SK-N-SH (cell line): ENCODE data around the gene PKNOX1.

Source experiments
- EP300 ChIP-seq, 2 experiments: IDR thresholded peaks; 2 replicates each; pipeline versions ENCODE4 v1.4.0 to v1.6.1; 2012; ENCODE audit warnings: borderline replicate concordance in 1 of 2, low read depth in 1 of 2, low read length in 1 of 2
- GABPA ChIP-seq: IDR thresholded peaks from 2 replicates; pipeline ENCODE4 v1.4.0; 2012; ENCODE audit warnings: low read depth, mild to moderate bottlenecking
- GATA2 ChIP-seq: sonication (generic); formaldehyde crosslinking; IDR thresholded peaks from 2 replicates; pipeline ENCODE4 v1.5.0; 2020; ENCODE audit warnings: mild to moderate bottlenecking, missing genetic modification reagents
- JUND ChIP-seq: IDR thresholded peaks from 2 replicates; pipeline ENCODE4 v1.4.0; 2012
- MEF2A ChIP-seq: IDR thresholded peaks from 2 replicates; pipeline ENCODE4 v1.4.0; 2012; ENCODE audit warnings: low read depth, borderline replicate concordance
- MXI1 ChIP-seq: IDR thresholded peaks from 2 replicates; pipeline ENCODE4 v1.6.1; 2012; ENCODE audit warnings: mild to moderate bottlenecking, low read depth, low read length, improper control_type of control experiment
- NFIC ChIP-seq: IDR thresholded peaks from 2 replicates; pipeline ENCODE4 v1.4.0; 2012; ENCODE audit warnings: borderline replicate concordance
- RAD21 ChIP-seq: IDR thresholded peaks from 2 replicates; pipeline ENCODE4 v1.6.1; 2012; ENCODE audit warnings: mild to moderate bottlenecking, low read length
- RFX5 ChIP-seq: IDR thresholded peaks from 2 replicates; pipeline ENCODE4 v1.6.1; 2012; ENCODE audit warnings: mild to moderate bottlenecking, improper control_type of control experiment, low read length
- SIN3A ChIP-seq: IDR thresholded peaks from 2 replicates; pipeline ENCODE4 v1.6.1; 2012; ENCODE audit warnings: low read depth, mild to moderate bottlenecking, low read length, moderate library complexity, borderline replicate concordance
- SMC3 ChIP-seq: IDR thresholded peaks from 2 replicates; pipeline ENCODE4 v1.6.1; 2012; ENCODE audit warnings: low read depth, low read length, improper control_type of control experiment
- TAF1 ChIP-seq: IDR thresholded peaks from 2 replicates; pipeline ENCODE4 v1.6.1; 2012; ENCODE audit warnings: low read depth, mild to moderate bottlenecking, low read length, moderate library complexity, borderline replicate concordance
- TF ChIP-seq, protein P1 (sequence below): fragments of 200-600 bp; sonication (generic); IDR thresholded peaks from 2 replicates; pipeline ENCODE4 v1.6.1; 2017; ENCODE audit warnings: antibody characterized with exemption, mild to moderate bottlenecking, moderate library complexity
- TF ChIP-seq, protein P2 (sequence below): IDR thresholded peaks from 2 replicates; pipeline ENCODE4 v1.6.1; 2012; ENCODE audit warnings: mild to moderate bottlenecking, low read depth, low read length, moderate library complexity

- no peak for TF ChIP-seq SIN3A
- TF ChIP-seq, protein P1, sequence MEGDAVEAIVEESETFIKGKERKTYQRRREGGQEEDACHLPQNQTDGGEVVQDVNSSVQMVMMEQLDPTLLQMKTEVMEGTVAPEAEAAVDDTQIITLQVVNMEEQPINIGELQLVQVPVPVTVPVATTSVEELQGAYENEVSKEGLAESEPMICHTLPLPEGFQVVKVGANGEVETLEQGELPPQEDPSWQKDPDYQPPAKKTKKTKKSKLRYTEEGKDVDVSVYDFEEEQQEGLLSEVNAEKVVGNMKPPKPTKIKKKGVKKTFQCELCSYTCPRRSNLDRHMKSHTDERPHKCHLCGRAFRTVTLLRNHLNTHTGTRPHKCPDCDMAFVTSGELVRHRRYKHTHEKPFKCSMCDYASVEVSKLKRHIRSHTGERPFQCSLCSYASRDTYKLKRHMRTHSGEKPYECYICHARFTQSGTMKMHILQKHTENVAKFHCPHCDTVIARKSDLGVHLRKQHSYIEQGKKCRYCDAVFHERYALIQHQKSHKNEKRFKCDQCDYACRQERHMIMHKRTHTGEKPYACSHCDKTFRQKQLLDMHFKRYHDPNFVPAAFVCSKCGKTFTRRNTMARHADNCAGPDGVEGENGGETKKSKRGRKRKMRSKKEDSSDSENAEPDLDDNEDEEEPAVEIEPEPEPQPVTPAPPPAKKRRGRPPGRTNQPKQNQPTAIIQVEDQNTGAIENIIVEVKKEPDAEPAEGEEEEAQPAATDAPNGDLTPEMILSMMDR, result no peak
- no peak for TF ChIP-seq EP300 (IDR thresholded peaks at IDR 0.05; ENCODE audit: borderline replicate concordance in 1 of 2, low read depth in 1 of 2, low read length in 1 of 2)
- no peak for TF ChIP-seq GATA2 (CRISPR knock-in tag)
- no peak for TF ChIP-seq GABPA
- no peak for TF ChIP-seq MEF2A
- no peak for TF ChIP-seq RAD21
- TF ChIP-seq JUND, result no peak
- TF ChIP-seq, protein P2, sequence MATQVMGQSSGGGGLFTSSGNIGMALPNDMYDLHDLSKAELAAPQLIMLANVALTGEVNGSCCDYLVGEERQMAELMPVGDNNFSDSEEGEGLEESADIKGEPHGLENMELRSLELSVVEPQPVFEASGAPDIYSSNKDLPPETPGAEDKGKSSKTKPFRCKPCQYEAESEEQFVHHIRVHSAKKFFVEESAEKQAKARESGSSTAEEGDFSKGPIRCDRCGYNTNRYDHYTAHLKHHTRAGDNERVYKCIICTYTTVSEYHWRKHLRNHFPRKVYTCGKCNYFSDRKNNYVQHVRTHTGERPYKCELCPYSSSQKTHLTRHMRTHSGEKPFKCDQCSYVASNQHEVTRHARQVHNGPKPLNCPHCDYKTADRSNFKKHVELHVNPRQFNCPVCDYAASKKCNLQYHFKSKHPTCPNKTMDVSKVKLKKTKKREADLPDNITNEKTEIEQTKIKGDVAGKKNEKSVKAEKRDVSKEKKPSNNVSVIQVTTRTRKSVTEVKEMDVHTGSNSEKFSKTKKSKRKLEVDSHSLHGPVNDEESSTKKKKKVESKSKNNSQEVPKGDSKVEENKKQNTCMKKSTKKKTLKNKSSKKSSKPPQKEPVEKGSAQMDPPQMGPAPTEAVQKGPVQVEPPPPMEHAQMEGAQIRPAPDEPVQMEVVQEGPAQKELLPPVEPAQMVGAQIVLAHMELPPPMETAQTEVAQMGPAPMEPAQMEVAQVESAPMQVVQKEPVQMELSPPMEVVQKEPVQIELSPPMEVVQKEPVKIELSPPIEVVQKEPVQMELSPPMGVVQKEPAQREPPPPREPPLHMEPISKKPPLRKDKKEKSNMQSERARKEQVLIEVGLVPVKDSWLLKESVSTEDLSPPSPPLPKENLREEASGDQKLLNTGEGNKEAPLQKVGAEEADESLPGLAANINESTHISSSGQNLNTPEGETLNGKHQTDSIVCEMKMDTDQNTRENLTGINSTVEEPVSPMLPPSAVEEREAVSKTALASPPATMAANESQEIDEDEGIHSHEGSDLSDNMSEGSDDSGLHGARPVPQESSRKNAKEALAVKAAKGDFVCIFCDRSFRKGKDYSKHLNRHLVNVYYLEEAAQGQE, result no peak
- TF ChIP-seq MXI1, result no peak
- TF ChIP-seq RFX5, result no peak
- TF ChIP-seq NFIC, result no peak
- no peak for TF ChIP-seq TAF1
- TF ChIP-seq SMC3, result no peak
These were observed 51.3 kb downstream of the PKNOX1 start for GRCh38 chr21:43025636-43026180.
